Stimulated activated CD4-positive, alpha-beta T cell treated with anti-CD3 and anti-CD28 coated beads, Interleukin-2, amount 100 ng/mL, for 48 hours (primary cell): ENCODE data around the gene NOP16.
A peak's percentile ranks its signal among the peaks of the same experiment; 100 is the strongest.

Experiments
- DNase-seq, 2 donors: peaks; one replicate each; pipeline ENCODE4 v3.0.0-alpha.2; 2020

The NOP16 gene

GRCh38 chr5:176384366-176384930 lies 4.0 kb downstream of the NOP16 start:
- DNase-seq, result no peak

GRCh38 chr5:176383961-176384360 lies 4.4 kb downstream of the NOP16 start:
- DNase-seq, result no peak

DNA sequence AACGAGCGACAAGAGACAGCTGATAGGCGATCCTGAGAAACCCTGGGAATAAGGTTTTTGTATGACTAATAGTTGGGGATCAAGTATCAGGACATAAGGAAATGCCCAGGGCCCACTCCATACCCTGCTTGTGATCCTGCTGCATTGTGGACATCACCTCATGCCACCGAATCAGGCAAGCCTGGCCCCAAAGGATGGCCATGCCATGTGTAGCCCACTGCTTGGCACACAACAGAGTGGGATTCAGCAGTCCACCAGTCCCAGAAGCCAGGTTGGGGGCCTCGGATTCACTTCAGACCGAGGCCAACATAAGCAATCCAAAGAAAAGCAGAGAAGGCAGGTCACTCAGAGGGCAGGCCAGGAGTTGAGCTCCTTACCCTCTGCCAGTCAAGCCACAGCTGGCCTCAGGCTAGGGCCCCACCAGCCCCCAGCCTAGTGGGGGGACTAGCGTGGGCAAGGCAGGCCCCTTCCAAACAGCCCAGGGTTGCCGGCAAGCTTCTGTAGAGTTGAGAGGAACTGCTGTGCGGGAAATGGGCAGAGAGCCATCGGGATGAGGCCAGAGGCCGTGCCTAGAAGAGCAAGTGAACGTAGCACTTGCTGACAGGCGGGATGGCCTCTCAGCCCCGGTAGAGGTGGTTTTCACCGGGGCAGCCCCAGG lies 5.0 kb downstream of the NOP16 start:
- no peak for DNase-seq

DNA sequence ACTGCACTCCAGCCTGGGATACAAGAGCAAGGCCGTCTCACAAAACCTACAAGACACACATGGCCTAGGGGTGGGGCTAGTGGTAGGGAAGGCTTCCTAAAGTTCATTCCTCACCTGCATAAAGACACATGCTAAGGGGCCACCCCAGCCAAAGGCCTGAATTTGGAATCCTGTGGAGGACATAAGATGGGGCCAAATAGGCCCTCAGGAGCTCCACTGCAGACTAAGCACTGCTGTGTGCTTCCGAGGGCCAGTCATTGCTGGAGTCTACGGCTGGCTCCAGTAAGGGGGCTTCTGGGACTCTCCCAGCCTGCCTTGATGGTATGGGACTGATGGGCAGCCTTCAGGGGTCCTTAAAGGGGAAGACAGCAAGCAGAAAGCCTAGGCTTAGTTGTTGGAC lies 5.7 kb downstream of the NOP16 start:
- no peak for DNase-seq

DNA sequence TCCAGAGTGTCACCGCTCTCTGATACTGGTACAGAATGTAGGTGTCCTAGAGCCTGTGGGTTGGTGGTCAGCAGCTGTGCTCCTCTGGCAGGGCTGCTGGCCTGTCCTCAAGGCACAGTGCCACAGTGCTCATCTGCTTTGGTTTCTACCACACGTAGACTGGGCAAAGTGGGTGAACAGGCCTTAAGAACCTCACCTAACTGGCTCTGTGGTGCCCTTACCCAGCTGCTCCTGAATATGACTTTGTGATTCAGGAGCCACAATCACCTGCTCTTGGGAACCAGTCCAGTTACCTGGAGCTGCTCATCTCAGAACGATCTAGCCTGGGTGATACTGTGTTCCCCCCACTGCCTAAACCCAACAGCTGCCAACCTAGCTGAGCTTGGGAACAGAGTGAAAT lies 6.4 kb downstream of the NOP16 start:
- no peak for DNase-seq

DNA sequence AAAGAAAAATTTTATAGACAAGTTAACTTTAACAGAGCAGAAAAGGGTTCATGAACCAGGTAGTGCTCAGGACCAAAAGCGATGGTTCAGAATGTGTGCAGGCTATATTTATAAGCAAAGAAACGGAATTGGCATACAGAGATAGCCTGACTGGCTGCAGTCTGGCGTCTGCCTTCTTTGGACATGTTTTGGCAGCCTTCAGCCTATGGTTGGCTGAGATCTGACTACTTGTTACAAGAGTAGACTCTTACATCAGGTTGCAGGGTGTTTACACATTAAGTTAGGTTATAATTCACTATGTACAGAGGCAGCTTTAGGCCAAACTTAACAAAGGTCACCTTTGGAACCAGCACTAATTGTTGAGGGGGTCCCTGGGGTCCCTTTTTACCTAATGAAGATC lies 7.0 kb downstream of the NOP16 start:
- no peak for DNase-seq

DNA sequence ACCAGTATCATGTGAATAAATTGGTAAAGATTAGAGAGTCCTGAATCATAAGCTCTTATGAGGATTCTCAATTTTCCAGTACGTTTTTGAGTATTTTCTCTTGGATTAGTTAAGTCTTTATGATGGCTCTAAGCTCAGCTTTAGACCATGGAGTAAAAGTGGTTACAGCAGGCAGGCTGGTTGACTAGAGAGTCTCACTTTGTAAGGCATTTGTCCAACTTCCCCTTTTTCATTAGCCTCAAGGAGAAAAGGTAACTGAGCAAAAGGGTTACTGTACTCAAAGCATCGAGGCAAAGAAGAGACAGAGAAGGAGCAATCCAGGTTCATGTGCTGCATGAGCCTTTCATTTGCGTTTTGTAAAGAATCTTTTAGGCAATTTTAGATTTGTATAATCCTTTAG lies 8.5 kb downstream of the NOP16 start:
- no peak for DNase-seq

GRCh38 chr5:176373100-176373818 lies 15.1 kb downstream of the NOP16 start:
- DNase-seq, result no peak

- DNase-seq, result no peak
Observed at GRCh38 chr5:176371621-176372539, 16.5 kb downstream of the NOP16 start.

DNA sequence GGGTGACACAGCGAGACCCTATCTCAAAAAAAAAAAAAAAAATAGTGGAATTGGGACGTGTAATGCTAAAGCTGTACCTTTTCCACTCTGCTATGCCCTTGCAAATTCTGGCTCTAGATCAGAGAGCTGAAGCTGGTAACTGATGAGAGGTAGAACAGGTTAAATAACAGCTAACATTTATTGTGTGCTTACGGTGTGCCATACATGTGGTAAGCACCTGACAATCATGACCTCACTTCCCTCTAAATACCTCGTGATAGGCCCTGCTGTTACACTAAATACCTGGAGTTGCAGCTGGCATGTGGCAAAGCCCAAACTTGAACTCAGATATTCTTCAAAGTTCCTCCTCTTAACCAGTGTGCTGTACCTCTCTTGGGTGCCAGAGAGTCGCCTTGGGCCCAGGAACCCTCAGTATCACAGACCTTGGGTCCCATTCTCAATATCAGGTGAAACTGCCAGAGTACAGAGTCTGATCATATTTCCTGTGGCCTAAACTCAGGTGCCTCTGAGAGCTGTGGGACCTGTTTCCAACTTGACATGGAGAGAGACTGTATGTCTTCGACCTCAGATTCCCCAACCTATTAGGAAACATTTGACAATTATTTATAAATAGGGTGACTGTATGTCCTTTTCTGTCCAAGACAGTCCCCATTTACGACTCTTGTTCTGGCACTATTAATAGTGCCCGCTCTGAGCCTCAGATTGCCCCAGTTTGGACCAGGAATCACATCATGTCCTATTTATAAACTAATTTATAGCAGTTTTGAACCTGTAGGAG lies 18.3 kb downstream of the NOP16 start:
- no peak for DNase-seq

GRCh38 chr5:176368726-176369125 lies 19.7 kb downstream of the NOP16 start:
- DNase-seq, result no peak

DNA sequence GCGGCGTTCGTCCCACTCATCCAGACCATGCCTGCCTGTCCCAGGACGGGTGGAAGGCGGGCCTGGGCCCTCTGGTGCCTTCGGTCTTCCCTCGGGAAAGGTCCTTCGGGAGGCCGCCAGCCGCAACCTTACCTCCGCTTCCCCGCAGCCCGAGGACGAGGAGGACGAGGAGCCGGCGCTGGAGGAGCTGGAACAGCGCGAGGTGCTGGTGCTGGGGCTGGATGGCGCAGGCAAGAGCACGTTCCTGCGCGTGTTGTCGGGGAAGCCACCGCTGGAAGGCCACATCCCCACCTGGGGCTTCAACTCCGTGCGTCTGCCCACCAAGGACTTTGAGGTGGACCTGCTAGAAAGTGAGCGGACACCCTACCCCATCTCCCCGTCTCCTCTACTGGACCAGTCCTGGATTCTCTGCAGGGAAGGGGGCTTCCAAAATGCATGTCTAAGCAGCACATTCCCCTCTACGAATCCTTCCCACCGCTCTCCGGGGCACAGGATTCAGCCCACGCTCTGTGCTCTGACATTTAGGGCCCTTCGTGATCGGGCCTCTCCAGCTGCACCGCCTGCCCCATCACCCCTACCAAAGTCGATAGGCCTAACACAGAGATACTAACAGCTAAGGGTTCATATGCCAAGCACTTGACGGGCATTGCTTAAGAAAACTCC lies 22.0 kb downstream of the NOP16 start:
- DNase-seq, result no peak

- DNase-seq, result peak; percentile 46 to 57
Observed at GRCh38 chr5:176365351-176366231, 22.8 kb downstream of the NOP16 start, which contains the start of gene ARL10. Gene ARL10, plus strand, starts transcription at chr5:176365487. Its CDS starts 77 bp downstream, at chr5:176365564.

DNA sequence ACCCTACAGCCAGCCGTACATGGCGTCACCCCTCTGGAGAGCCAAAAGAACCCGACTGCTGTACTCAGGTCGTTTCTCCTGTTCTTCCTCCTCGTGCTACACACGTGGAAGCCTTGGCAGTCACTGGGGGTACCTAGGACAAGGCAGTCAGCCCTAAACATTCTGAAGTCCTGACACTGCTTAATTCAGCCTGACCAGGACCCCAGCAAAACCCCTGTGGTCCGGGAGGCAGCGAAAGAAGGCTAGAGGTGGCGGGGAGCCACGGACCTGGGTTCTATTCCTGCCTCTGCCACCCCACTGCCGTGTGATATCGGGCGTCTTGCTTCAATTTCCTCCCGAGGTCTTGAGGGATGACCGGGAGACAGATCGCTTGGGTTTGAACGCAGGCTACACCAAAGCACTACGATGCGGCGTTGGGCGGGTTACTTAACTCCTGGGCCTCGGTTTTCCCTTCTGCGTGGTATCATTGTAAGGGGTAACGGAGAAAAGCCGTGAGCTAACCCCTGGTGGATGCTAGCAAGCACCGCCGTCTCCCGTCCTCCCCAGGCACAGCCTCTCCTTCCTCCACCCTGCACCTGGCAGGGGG lies 23.5 kb downstream of the NOP16 start:
- DNase-seq, result no peak

GRCh38 chr5:176362233-176362490 lies 26.2 kb downstream of the NOP16 start:
- no peak for DNase-seq

GRCh38 chr5:176361437-176362232 lies 26.8 kb downstream of the NOP16 start, which contains the start of gene KIAA1191:
Gene KIAA1191, minus strand, starts transcription at chr5:176361764. Its CDS starts 2,256 bp downstream, at chr5:176359508.
- peak; percentile 85 to 87 for DNase-seq

- no peak for DNase-seq
Observed at GRCh38 chr5:176360894-176361436, 27.4 kb downstream of the NOP16 start.

DNA sequence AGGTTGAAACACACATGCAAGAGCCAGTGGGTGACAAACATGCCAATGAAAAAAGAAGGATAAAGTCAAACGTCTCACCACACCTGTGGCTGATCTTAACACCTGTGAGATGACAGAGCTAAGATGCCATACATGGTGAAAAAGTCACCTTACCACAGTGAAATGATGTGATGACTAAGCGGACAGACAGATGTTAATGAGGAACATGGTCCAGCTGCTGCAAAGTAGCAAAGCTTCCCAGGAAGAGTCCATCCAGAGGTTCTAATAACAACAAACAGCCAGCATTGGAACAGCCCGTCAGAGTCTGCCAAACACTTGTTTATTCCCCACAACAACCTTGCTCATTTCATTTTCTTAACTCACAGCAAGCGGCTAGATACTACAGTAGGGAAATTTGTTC lies 28.7 kb downstream of the NOP16 start:
- DNase-seq, result no peak

DNA sequence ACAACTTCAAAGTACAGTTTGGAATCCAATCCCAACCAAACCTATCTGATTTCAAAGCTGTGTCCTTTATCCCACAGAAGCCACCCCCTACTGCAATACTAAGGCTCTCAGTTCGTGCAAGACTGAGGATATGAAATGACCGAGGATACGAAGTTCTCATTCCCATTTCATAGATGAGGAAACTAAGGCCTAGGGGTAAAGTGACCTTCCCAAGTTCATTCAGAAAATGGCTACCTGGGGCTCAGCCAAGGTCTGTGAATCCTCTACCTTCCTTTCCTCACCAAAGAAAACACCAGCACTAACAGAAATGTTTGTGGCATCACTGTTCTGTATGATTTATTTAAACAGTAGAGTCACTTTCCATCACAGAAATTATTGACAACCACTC lies 32.2 kb downstream of the NOP16 start:
- no peak for DNase-seq
